Muscle layer of colon (tissue), 2 donors: ENCODE measurements around the gene ITGA6.

Experiments
- H3K27ac ChIP-seq: one replicate; pipeline ENCODE4 v1.7.0; 2013; ENCODE audit warnings: low read depth, mild to moderate bottlenecking, low read length, moderate library complexity
- H3K27me3 ChIP-seq, 2 donors: one replicate each; pipeline ENCODE4 v1.7.0; 2013; ENCODE audit warnings: low read length in 2 of 2, mild to moderate bottlenecking in 2 of 2; ENCODE audit not compliant: insufficient read depth in 2 of 2, control insufficient read depth in 1 of 2
- H3K36me3 ChIP-seq: one replicate; pipeline ENCODE4 v1.7.0; 2013; ENCODE audit warnings: mild to moderate bottlenecking, low read length; ENCODE audit not compliant: insufficient read depth
- H3K4me1 ChIP-seq: one replicate; pipeline ENCODE4 v1.7.0; 2013; ENCODE audit warnings: mild to moderate bottlenecking, low read length; ENCODE audit not compliant: insufficient read depth
- H3K4me3 ChIP-seq, 2 donors: one replicate each; pipeline ENCODE4 v1.7.0; 2013; ENCODE audit warnings: low read length in 2 of 2, low read depth in 1 of 2, mild to moderate bottlenecking in 1 of 2, moderate library complexity in 1 of 2
- H3K9ac ChIP-seq: one replicate; pipeline ENCODE4 v1.7.0; 2013; ENCODE audit warnings: low read length
- H3K9me3 ChIP-seq: one replicate; pipeline ENCODE4 v1.7.0; 2013; ENCODE audit warnings: mild to moderate bottlenecking, low read length
- donor health status: abdominal sarcoma.
- donor health status: Adenocarcinoma of cecum.

The ITGA6 gene

GRCh38 chr2:172460780-172461201, 33.4 kb downstream of the ITGA6 start:
- no peaks in the 10 kb centered on the region for H3K36me3 ChIP-seq
- H3K27me3 ChIP-seq: peaks cover 0 to 9% of the 10 kb centered on the region in 2 donors
- H3K4me3 ChIP-seq: no peak overlapping the region
- H3K9ac ChIP-seq: no peak overlapping the region
- no peaks in the 10 kb centered on the region for H3K4me1 ChIP-seq
- no peak overlapping the region for H3K27ac ChIP-seq
- H3K9me3 ChIP-seq: no peaks in the 10 kb centered on the region

DNA sequence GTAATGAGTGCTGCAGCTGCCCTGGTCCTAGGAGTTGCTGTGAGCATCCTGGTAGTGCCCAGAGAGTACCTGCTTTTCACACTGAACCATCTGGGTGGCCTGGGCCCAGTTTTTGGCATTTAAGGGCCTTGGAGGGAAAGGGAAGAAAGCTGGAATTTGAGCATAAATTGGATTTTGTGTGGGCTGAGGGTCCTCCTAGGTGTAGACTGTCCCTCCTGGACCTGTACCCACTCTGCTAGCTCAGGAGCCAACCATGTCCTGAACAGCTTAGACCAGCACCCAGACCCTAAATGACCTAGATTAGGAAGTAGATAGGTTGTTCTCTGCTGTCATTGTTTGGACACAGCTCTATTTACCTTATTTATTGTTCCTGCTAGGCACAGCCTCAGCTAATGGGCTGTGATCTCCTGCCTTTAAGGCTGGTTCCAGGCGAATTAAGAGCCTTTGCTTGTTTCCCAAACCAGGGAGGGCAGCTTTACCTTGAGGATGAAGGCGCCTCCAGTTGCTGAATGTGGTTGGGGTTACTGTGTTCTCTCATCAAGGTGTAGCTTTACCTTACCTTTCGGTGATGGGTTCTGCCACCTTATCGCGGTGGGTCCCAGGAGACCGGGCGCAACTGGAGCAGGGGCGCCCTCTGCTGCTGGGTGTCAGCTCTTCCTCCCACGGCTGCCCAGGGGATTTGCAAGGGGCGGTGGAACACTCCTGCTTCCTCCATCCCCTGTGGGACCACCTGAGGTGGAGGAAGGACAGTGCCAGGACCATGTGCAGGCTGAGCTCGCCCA, 34.4 kb downstream of the ITGA6 start:
- Histone ChIP-seq H3K4me1 (no peaks in the 10 kb centered on the region), H3K9me3 (no peaks in the 10 kb centered on the region), H3K27me3 (peaks cover 0 to 9% of the 10 kb centered on the region in 2 donors), H3K9ac (no peak overlapping the region), H3K36me3 (no peaks in the 10 kb centered on the region), H3K27ac (no peak overlapping the region), H3K4me3 (no peak overlapping the region)

DNA sequence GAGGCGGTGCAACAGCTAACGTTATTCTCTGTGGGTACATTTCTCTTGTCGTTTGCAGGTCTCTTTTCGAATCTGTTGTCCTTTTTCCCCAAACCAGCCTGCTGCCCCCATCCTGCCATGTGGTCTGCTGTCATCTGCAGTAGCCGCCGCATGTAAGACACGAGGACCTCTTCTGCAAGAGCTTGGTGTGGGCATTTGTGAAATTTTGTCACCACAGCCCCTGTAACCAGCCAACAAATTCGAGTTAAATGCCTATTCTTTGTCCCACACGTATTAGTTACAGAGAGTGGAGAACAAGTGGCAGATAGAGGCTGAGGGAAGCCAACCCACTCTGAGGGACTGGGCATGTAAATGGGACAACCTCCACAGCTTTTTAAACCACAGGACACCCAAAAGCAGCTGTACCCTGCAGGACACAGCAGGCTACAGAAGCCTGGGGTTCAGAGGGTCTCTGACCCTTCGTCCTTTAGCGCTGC, 35.0 kb downstream of the ITGA6 start:
- no peaks in the 10 kb centered on the region for H3K4me1 ChIP-seq
- H3K36me3 ChIP-seq: no peaks in the 10 kb centered on the region
- H3K4me3 ChIP-seq: no peak overlapping the region
- H3K27ac ChIP-seq: no peak overlapping the region
- no peak overlapping the region for H3K9ac ChIP-seq
- peaks cover 0 to 9% of the 10 kb centered on the region in 2 donors for H3K27me3 ChIP-seq
- H3K9me3 ChIP-seq: no peaks in the 10 kb centered on the region

DNA sequence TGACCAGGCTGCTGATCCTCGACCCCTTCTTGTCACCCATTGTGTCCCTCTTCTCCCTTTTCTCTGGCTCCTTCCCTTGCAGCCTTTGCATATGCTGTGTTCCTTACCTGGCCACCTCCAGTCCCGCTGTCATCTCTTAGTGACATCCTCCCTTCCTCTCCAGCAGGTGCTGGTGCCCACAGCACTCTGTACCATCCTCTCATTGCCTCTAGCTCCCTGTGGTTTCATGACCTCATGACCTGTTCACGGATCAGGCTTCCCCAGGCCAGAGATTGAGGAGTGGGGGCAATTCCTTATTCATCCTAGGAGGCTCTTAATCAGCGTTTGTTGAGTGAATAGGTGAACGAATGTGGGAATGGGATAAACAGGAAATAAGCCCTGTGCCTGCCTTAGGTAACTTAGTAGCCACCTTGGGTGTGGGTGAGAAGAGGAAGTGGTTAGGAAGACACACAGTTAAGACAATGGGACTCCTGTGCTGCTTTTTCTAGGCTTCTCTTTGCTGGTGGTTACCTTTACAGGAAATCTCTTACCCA, 35.5 kb downstream of the ITGA6 start:
- Histone ChIP-seq H3K9me3 (no peaks in the 10 kb centered on the region), H3K4me3 (no peak overlapping the region), H3K27ac (no peak overlapping the region), H3K9ac (no peak overlapping the region), H3K36me3 (no peaks in the 10 kb centered on the region), H3K27me3 (peaks cover 0 to 9% of the 10 kb centered on the region in 2 donors), H3K4me1 (no peaks in the 10 kb centered on the region)

- no peaks in the 10 kb centered on the region for H3K36me3 ChIP-seq
- no peak overlapping the region for H3K4me3 ChIP-seq
- H3K9me3 ChIP-seq: no peaks in the 10 kb centered on the region
- no peaks in the 10 kb centered on the region for H3K4me1 ChIP-seq
- H3K9ac ChIP-seq: no peak overlapping the region
- no peak overlapping the region for H3K27ac ChIP-seq
- H3K27me3 ChIP-seq: peaks cover 0 to 9% of the 10 kb centered on the region in 2 donors
Measured at GRCh38 chr2:172464400-172465129, 37.2 kb downstream of the ITGA6 start.

DNA sequence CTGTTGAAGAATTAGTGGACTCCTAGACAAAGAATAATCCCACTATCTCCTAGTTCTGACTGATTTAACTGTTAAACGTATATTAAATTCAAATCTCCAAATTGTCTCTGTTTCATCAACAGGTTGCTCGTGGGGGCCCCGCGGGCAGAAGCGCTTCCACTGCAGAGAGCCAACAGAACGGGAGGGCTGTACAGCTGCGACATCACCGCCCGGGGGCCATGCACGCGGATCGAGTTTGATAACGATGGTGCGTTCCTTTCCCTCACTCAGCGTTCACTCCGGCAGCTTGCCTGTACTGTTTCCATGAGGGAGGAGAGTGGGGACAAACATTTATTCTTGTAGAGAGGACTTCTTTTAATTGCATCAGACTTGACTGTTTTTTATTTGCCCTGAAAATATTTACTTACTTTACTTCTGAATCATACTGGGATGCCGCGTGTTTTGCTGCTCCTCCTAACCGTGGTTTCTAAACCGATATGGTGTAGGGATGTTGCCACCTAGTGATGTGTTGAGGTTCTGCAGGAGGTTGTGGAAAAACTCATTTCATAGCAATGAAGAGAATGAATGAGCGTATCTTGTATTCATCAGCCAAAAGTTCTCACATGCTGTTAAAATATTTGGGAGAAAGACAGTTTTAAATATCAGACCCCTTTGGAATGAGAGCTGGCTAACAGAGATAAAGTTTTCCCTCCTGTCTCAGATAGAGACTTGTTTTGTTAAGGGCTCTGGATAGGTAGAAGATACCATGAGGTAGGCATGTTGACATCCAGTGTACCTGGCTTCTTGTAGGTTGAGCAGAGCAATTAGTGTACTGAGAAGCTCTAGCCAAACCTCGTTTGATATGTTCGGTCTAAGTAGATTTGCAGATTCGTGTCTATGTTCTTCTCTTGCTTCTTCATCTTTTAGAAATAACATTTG, 38.3 kb downstream of the ITGA6 start:
- Histone ChIP-seq H3K27me3 (peaks cover 0 to 9% of the 10 kb centered on the region in 2 donors), H3K9ac (no peak overlapping the region), H3K36me3 (no peaks in the 10 kb centered on the region), H3K4me3 (peak overlapping the region in 1 of 2 donors; percentile 43), H3K4me1 (no peaks in the 10 kb centered on the region), H3K27ac (no peak overlapping the region), H3K9me3 (no peaks in the 10 kb centered on the region)

DNA sequence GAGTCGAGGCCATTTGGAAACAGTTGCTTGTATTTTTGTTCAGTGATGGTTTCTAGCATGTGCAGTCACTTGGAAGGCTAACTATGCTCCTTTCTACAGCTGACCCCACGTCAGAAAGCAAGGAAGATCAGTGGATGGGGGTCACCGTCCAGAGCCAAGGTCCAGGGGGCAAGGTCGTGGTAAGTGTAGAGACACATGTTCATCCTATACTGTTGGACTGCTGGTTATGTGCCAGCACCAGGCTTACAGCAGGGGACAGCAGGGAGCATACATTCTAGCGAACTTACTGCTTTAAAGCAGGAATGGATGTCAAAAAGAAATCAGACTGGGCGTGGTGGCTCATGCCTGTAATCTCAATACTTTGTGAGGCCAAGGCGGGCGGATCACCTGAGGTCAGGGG, 40.0 kb downstream of the ITGA6 start:
- no peaks in the 10 kb centered on the region for H3K9me3 ChIP-seq
- no peaks in the 10 kb centered on the region for H3K36me3 ChIP-seq
- peaks cover 0 to 6% of the 10 kb centered on the region in 2 donors for H3K27me3 ChIP-seq
- no peak overlapping the region for H3K4me3 ChIP-seq
- H3K4me1 ChIP-seq: no peaks in the 10 kb centered on the region
- no peak overlapping the region for H3K27ac ChIP-seq
- H3K9ac ChIP-seq: no peak overlapping the region

- Histone ChIP-seq H3K27ac (no peak overlapping the region), H3K27me3 (no peaks in the 10 kb centered on the region), H3K9ac (no peak overlapping the region), H3K9me3 (no peaks in the 10 kb centered on the region), H3K36me3 (no peaks in the 10 kb centered on the region), H3K4me3 (no peak overlapping the region), H3K4me1 (no peaks in the 10 kb centered on the region)
Measured at GRCh38 chr2:172470958-172471922, 43.9 kb downstream of the ITGA6 start.

- no peaks in the 10 kb centered on the region for H3K27me3 ChIP-seq
- H3K9ac ChIP-seq: no peak overlapping the region
- H3K9me3 ChIP-seq: no peaks in the 10 kb centered on the region
- H3K4me3 ChIP-seq: no peak overlapping the region
- no peaks in the 10 kb centered on the region for H3K4me1 ChIP-seq
- no peak overlapping the region for H3K27ac ChIP-seq
- no peaks in the 10 kb centered on the region for H3K36me3 ChIP-seq
Measured at GRCh38 chr2:172472446-172473033, 45.2 kb downstream of the ITGA6 start.

- no peak overlapping the region for H3K9ac ChIP-seq
- H3K27me3 ChIP-seq: no peaks in the 10 kb centered on the region
- no peaks in the 10 kb centered on the region for H3K4me1 ChIP-seq
- H3K4me3 ChIP-seq: no peak overlapping the region
- no peaks in the 10 kb centered on the region for H3K9me3 ChIP-seq
- H3K27ac ChIP-seq: no peak overlapping the region
- H3K36me3 ChIP-seq: no peaks in the 10 kb centered on the region
Measured at GRCh38 chr2:172473167-172473566, 45.8 kb downstream of the ITGA6 start.
